ENCODE results near the gene GGT6. TPM values are rescaled to one million over a fixed set of nuclear protein-coding genes. Genes with fewer than 3 reads are reported as not detected.

GGT6 gene
- total RNA-seq, 1 donor = not detected

DNA sequence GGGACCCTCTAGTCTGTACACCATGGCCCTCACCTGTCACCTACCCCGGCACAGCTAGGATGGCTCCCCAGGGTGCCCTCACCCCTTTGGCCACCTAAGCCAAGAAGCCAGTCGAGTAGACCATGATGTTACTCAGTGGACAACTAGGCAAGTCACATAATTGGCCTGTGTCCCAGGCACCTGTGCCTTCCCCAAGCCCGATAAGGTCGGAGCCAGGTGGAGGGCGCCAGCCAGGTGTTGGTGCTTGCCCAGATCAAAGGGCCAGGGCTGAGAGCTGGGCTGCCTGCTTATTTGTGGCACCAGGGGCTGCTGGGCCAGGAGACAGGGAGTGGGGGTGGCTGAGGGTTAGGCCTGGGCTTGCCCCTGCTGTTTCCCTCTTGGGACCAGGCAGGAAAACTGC is 44.9 kb downstream of the GGT6 start:
- no peak for DNase-seq (ENCODE audit: low read depth)

DNA sequence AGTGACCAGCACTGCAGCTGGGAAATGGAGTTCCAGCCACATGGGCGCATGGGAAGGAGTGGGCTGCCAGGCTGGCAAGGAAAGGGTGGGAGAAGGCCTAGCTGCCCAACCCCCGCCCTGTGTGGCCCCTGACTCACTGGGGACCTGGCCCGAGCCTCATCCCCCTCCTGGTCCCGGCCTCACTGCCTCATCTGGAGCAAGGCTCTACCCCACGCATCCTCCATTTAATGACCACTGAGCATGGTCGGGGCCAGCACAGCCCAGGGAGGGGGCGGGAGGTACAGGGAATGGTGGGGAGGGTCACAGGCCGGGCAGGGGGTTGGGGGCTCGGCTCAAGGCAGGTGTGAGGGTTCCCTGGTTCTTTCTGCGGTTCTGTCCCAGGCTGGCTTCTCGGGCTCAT is 45.6 kb downstream of the GGT6 start:
- no peak for TF ChIP-seq CTCF (IDR thresholded peaks at IDR 0.05; ENCODE audit: insufficient read depth, low read length)
- no peak for DNase-seq (ENCODE audit: low read depth)
- no peak overlapping the region for H3K4me3 ChIP-seq (ENCODE audit: low read depth, low read length)

More for the DNA sequence above, 44.9 kb downstream of the GGT6 start:
- no peak overlapping the region for H3K4me3 ChIP-seq (ENCODE audit: low read depth, low read length)
- no peak for TF ChIP-seq CTCF (IDR thresholded peaks at IDR 0.05; ENCODE audit: insufficient read depth, low read length)

DNA sequence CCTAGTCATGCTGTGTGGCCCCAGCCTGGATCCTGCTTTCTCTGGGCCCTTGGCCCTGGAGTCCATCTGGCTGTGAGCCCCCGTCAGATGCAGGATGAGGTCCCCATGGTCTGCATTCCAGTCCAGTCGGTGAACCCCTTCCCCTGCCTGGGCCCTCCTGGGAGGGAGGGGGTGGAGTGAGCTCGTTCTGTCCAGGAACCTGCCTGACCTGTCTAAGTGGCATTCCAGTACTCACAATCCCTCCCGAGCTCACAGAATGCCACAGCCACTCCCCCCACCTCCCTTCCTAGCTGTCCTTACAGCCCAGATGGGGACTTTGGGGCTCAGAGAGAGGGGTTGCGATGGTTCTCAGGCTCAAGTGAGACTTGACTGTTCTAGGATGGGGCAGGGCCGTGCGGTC is 46.2 kb downstream of the GGT6 start:
- H3K4me3 ChIP-seq (ENCODE audit: low read depth, low read length) = no peak overlapping the region
- TF ChIP-seq CTCF (IDR thresholded peaks at IDR 0.05; ENCODE audit: insufficient read depth, low read length) = no peak
- no peak for DNase-seq (ENCODE audit: low read depth)

- no peak for DNase-seq (ENCODE audit: low read depth)
- TF ChIP-seq CTCF (IDR thresholded peaks at IDR 0.05; ENCODE audit: insufficient read depth, low read length) = no peak
- H3K4me3 ChIP-seq (ENCODE audit: low read depth, low read length) = no peak overlapping the region
Measured at GRCh38 chr17:4513113-4514032, 47.0 kb downstream of the GGT6 start.

GRCh38 chr17:4512156-4513112 is 47.9 kb downstream of the GGT6 start:
- DNase-seq (ENCODE audit: low read depth) = no peak
- no peak overlapping the region for H3K4me3 ChIP-seq (ENCODE audit: low read depth, low read length)
- TF ChIP-seq CTCF (IDR thresholded peaks at IDR 0.05; ENCODE audit: insufficient read depth, low read length) = no peak

- DNase-seq (ENCODE audit: low read depth) = no peak
- no peak overlapping the region for H3K4me3 ChIP-seq (ENCODE audit: low read depth, low read length)
- no peak for TF ChIP-seq CTCF (IDR thresholded peaks at IDR 0.05; ENCODE audit: insufficient read depth, low read length)
Measured at GRCh38 chr17:4511199-4511932, 49.0 kb downstream of the GGT6 start.

All from fibroblast of the aortic adventitia (primary cell).